Bronchial epithelial cell (primary cell): ENCODE data around the gene SCTR. TPM values are rescaled to one million over a fixed set of nuclear protein-coding genes. Genes with fewer than 3 reads are reported as not detected.
A peak's percentile ranks its signal among the peaks of the same experiment; 100 is the strongest.

ENCODE experiments used
- DNase-seq: peaks from one replicate; pipeline ENCODE4 v3.0.0-alpha.2; 2010; ENCODE audit warnings: low read depth
- FAIRE-seq: peaks from 2 replicates; lab custom pipeline; 2011; peaks lifted over from hg19 to GRCh38; lab: Jason Lieb, UNC
- H3K27me3 ChIP-seq: 2 replicates; pipeline ENCODE4 v1.5.1; 2011; ENCODE audit warnings: low read length; ENCODE audit not compliant: control insufficient read depth, insufficient read depth
- H3K36me3 ChIP-seq: 2 replicates; pipeline ENCODE4 v1.5.1; 2011; ENCODE audit warnings: low read length; ENCODE audit not compliant: control insufficient read depth, insufficient read depth
- H3K4me3 ChIP-seq: 2 replicates; pipeline ENCODE4 v1.5.1; 2011; ENCODE audit warnings: mild to moderate bottlenecking, low read depth, low read length, control low read depth
- CTCF ChIP-seq: IDR thresholded peaks from 2 replicates; pipeline ENCODE4 v1.5.1; 2011; ENCODE audit warnings: mild to moderate bottlenecking, moderate library complexity, low read length, control low read depth, inconsistent platforms; ENCODE audit not compliant: insufficient read depth, severe bottlenecking
- total RNA-seq: library from RNA; depleted of rRNA; stranded (reverse); fragments of >200 nt; gene quantifications from 2 replicates; pipeline ENCODE4 v1.2.1, GENCODE V29; 2014

SCTR gene
- total RNA-seq, 1 donor from 2014 or later: not detected

- no peaks in the 10 kb centered on the region for H3K27me3 ChIP-seq
- no peak for TF ChIP-seq CTCF
- no peak for DNase-seq
- H3K36me3 ChIP-seq: no peaks in the 10 kb centered on the region
- no peak for FAIRE-seq
- H3K4me3 ChIP-seq: no peak overlapping the region
Measured at GRCh38 chr2:119478978-119479295, 45.3 kb downstream of the SCTR start.

GRCh38 chr2:119478188-119478977, 45.9 kb downstream of the SCTR start:
- Histone ChIP-seq H3K27me3 (no peaks in the 10 kb centered on the region), H3K4me3 (no peak overlapping the region), H3K36me3 (no peaks in the 10 kb centered on the region)
- no peak for TF ChIP-seq CTCF
- FAIRE-seq (no peak), DNase-seq (no peak)

- no peak for FAIRE-seq
- no peak for DNase-seq
- no peak for TF ChIP-seq CTCF
- no peak overlapping the region for H3K4me3 ChIP-seq
- H3K36me3 ChIP-seq: no peaks in the 10 kb centered on the region
- H3K27me3 ChIP-seq: no peaks in the 10 kb centered on the region
Measured at GRCh38 chr2:119477113-119477505, 47.2 kb downstream of the SCTR start.

GRCh38 chr2:119476301-119477112, 47.8 kb downstream of the SCTR start:
- no peaks in the 10 kb centered on the region for H3K27me3 ChIP-seq
- no peaks in the 10 kb centered on the region for H3K36me3 ChIP-seq
- TF ChIP-seq CTCF: peak; percentile 96
- no peak for FAIRE-seq
- DNase-seq: peak; percentile 43
- no peak overlapping the region for H3K4me3 ChIP-seq

- TF ChIP-seq CTCF: no peak
- FAIRE-seq: no peak
- H3K27me3 ChIP-seq: no peaks in the 10 kb centered on the region
- no peak for DNase-seq
- H3K4me3 ChIP-seq: no peak overlapping the region
- no peaks in the 10 kb centered on the region for H3K36me3 ChIP-seq
Measured at GRCh38 chr2:119475857-119476244, 48.4 kb downstream of the SCTR start.
